Stimulated activated CD4-positive, alpha-beta T cell treated with anti-CD3 and anti-CD28 coated beads, Interleukin-1b, Interleukin-23, amount 100 ng/mL, for 24 hours (primary cell): ENCODE measurements around the gene ADARB2.
"Not testable (repeated sequence)": the region's sequence is repeated elsewhere in the genome, so short reads cannot be mapped to it uniquely, and the experiment has no call there.

Experiments used
- DNase-seq, 4 experiments: peaks; one replicate each; pipeline ENCODE4 v3.0.0-alpha.2; 2020; ENCODE audit warnings: low read depth in 4 of 4, low spot score in 1 of 4

The ADARB2 gene

GRCh38 chr10:1551636-1552338 lies 185.5 kb downstream of the ADARB2 start:
- DNase-seq: no peak

- no peak for DNase-seq
Measured at GRCh38 chr10:1550616-1551015, 186.7 kb downstream of the ADARB2 start.

- no peak for DNase-seq
Measured at GRCh38 chr10:1550291-1550595, 187.1 kb downstream of the ADARB2 start.

GRCh38 chr10:1549591-1550290 lies 187.6 kb downstream of the ADARB2 start:
- no peak for DNase-seq

GRCh38 chr10:1548596-1548995 lies 188.7 kb downstream of the ADARB2 start:
- no peak for DNase-seq

GRCh38 chr10:1548146-1548545 lies 189.2 kb downstream of the ADARB2 start:
- no peak for DNase-seq

GRCh38 chr10:1546431-1547110 lies 190.8 kb downstream of the ADARB2 start:
- DNase-seq: no peak

GRCh38 chr10:1545524-1545923 lies 191.8 kb downstream of the ADARB2 start:
- DNase-seq: no peak

GRCh38 chr10:1544929-1545328 lies 192.4 kb downstream of the ADARB2 start:
- DNase-seq: no peak

GRCh38 chr10:1544209-1544673 lies 193.1 kb downstream of the ADARB2 start:
- DNase-seq: no peak

GRCh38 chr10:1543596-1543995 lies 193.7 kb downstream of the ADARB2 start:
- DNase-seq: no peak

- DNase-seq: no peak
Measured at GRCh38 chr10:1542941-1543340, 194.4 kb downstream of the ADARB2 start.

- DNase-seq: no peak
Measured at GRCh38 chr10:1540144-1540543, 197.2 kb downstream of the ADARB2 start.

- DNase-seq: no peak
Measured at GRCh38 chr10:1539216-1539615, 198.1 kb downstream of the ADARB2 start.

- no peak for DNase-seq
Measured at GRCh38 chr10:1538531-1539061, 198.7 kb downstream of the ADARB2 start.

- DNase-seq: no peak
Measured at GRCh38 chr10:1538121-1538520, 199.2 kb downstream of the ADARB2 start.

- not testable (repeated sequence) for DNase-seq
Measured at GRCh38 chr10:1537449-1537848, 199.9 kb downstream of the ADARB2 start.

GRCh38 chr10:1536341-1536740 lies 201.0 kb downstream of the ADARB2 start:
- DNase-seq: no peak

- DNase-seq: no peak
Measured at GRCh38 chr10:1535301-1535965, 201.9 kb downstream of the ADARB2 start.

- DNase-seq: no peak
Measured at GRCh38 chr10:1534820-1535219, 202.5 kb downstream of the ADARB2 start.

- DNase-seq: no peak
Measured at GRCh38 chr10:1532636-1533035, 204.7 kb downstream of the ADARB2 start.
